OCI-LY1 (cell line): Measurements from ENCODE around the gene SAP30L.

Experiments used
- CTCF ChIP-seq: fragments of 200-600 bp; sonication (generic), shearing (Covaris generic); IDR thresholded peaks from 2 replicates; pipeline ENCODE4 v1.5.1; 2017; ENCODE audit warnings: mild to moderate bottlenecking, antibody characterized with exemption, low read length, moderate library complexity, mixed read lengths
- EZH2 ChIP-seq: fragments of 200-600 bp; sonication (generic), shearing (Covaris generic); IDR thresholded peaks from 2 replicates; pipeline ENCODE4 v1.8.0; 2017; ENCODE audit warnings: borderline replicate concordance, mixed run types, mild to moderate bottlenecking, antibody characterized with exemption, low read length, moderate library complexity, mixed read lengths

DNA sequence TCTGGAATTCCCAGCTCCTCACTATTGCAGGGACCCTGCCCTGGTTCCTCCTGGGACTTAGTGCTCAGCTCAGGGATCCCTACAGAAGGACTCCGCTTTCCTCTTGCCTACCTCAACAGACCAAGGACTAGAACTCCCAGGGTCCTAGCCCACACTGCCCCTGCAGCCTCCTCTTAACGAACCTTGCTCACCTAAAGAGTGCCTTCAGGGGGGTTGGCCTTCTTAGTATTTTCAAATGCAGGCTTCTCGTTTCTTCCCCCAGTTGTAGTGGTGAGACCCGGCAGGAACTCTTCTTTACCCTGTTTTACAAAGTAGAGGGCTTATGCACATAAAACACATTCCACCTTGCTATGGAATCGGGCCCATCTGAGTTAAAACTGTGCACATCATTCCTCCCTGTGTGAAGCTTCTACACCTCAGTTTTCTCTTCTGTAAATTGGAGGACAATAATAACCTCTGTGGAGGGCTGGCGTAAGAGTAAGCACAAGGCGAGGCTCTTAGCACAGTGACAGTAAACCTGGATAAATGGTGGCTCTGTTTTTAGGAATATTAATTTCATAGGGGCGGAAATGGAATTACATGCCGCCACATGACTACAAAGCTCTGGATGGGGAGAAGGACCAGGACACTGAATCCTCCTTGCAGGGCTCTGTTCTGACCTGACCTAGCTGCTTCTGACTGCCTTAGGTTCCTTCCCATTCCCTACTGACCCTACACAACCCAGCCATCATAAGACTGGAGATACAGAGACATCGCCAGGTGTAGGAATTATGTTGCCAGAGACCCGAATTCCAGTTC is 36.0 kb downstream of the SAP30L start:
- no peak for TF ChIP-seq CTCF
- TF ChIP-seq EZH2 = no peak
